ENCODE measurements around the gene CARD14. TPM values are rescaled to one million over a fixed set of nuclear protein-coding genes. Genes with fewer than 3 reads are reported as not detected.

The CARD14 gene
- total RNA-seq: 5.7 and 19.6 TPM in 2 replicates

DNA sequence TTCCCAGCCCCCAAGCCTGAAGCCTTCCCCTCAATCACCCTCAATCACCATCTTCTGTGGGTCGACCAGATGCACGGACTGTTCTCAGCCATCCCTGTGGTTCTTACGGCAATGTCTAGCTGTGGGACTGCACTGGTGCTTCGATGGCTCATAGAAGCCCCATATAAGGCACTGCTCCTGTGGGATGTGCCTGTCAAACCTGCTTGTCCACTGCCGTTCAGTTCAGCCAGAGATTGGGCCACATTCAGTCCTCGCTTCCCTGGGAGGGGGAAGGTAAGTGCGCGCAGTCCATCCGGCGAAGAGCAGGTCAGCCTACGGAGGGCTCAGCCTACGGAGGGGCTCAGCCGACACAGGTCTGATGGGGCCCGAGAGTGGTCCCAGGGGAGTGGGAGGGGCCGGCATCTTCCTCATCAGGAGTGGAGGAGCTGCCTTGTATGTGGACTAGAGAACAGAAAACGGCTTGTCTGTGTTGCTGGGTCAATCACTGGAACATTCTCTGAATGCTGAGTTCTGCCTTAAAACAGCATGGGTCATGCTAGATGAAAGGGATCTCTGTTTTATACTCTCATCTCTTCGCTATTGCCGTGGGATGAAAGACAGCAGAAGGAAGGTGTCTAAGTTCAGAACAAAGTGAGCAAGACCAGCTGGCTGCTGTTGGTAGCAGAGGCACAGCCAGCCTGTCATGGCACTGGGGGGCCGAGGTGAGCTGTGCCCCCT, at the start of gene CARD14:
Gene CARD14 (plus strand): TSS at position 247 of the 717 bp plus-strand sequence. CDS start 11,409 bp downstream, outside the sequence.

DNA sequence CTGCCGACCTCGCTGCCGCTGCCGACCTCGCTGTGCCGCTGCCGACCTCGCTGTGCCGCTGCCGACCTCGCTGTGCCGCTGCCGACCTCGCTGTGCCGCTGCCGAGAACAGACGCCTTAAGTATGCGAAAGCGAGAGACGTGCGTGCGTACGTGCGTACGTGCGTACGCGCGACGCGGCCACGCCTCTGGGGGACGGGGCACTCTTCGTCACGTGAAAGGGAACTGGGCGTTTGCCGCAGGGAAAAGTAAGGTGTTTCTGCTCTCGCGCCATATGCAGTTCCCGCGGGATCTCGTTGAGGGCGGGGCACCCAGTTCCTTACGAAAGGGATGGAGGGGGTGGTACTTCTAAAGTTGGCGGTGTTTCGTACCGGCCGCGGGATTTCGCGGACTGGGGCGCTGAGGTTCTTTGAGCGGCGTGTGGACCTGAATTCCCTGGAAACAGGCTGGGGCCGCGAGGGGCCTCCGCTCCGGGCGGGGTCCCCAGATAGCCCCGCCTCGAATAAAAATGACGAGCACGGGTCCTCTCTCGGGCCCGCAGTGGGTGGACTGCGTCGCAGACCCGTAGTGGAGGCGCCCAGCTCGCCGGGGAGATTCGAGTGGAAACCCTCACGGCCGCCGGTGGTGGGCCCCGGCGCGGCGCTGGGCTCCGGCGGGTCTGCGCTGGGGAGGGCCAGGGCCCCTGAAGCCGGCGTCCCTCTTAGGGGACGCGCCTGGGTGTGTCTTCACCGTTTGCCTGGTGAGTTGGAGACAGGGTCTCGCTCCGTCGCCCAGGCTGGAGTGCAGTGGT, 22.6 kb upstream of the CARD14 start, which contains the start of gene EIF4A3:
Gene EIF4A3 (minus strand): TSS at position 94 of the 788 bp plus-strand sequence. CDS start 167 bp downstream, outside the sequence.

DNA sequence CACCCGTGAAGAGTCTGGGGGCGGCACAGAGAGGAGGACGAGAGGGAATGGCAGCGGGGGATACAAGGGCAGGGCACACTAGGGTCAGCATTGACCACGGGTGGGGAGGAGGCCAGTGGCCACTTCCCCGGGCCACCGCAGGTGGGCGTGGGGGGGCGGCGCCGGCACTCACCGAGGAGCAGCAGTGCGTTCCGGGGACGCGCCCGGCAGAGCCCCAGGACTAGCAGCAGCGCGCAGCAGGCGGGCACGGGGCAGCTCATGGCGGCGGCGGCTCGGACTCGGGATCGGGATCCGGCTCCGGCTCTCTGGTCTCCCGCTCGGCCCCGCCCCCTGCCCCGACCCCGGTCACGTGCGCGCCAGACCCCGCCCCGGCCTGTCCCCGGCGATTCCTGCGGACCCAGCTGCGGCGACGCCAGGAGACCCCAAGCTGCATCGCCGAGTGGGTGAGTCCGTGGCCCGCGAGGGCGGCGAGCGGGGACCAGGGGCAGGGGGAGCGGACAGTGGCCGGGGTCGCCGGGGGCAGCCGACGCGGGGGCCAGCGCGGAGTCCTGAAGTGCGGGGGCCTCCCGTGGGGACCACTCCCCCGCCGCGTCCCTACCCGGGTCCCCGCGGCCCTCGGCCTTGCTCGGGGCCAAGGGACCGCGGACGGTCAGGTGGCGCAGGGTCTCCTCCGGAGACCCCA, 50.4 kb downstream of the CARD14 start, which contains the start of the genes SGSH and SLC26A11:
Gene SGSH (minus strand): TSS at position 280 of the 682 bp plus-strand sequence. CDS start 20 bp downstream, at position 260.
Gene SLC26A11 (plus strand): TSS at position 374 of the 682 bp plus-strand sequence. CDS start 1,134 bp downstream, outside the sequence.

Small RNA genes within 50 kb of the gene (small RNA-seq; reads per million reads assigned to genes)
- not detected for gene AC087741.2

Other genes with a start within 250 kb of the CARD14 start
- gene TBC1D16, start 134.2 kb upstream of the CARD14 start, total RNA-seq: 20.9 and 21.6 TPM in 2 replicates
- 4.6 and 5.5 TPM in 2 replicates for gene CCDC40, start 133.4 kb upstream of the CARD14 start, total RNA-seq
- gene GAA, start 68.4 kb upstream of the CARD14 start, total RNA-seq: 56.4 and 76.2 TPM in 2 replicates
- gene EIF4A3, start 22.9 kb upstream of the CARD14 start, total RNA-seq: 82.1 and 97.2 TPM in 2 replicates
- gene SGSH, start 50.3 kb downstream of the CARD14 start, total RNA-seq: 15.9 and 23.9 TPM in 2 replicates
- gene SLC26A11, start 50.4 kb downstream of the CARD14 start, total RNA-seq: 10.7 and 18.5 TPM in 2 replicates
- gene RNF213, start 90.8 kb downstream of the CARD14 start, total RNA-seq: 69.5 and 79.7 TPM in 2 replicates
- gene ENDOV, start 245.1 kb downstream of the CARD14 start, total RNA-seq: 23.0 and 36.1 TPM in 2 replicates

All from placental epithelial cell (primary cell).